GM12873 (cell line): ENCODE data around the gene SIX6.
A peak's percentile ranks its signal among the peaks of the same experiment; 100 is the strongest.

Source experiments
- CTCF ChIP-seq: IDR thresholded peaks from 2 replicates; pipeline ENCODE4 v1.5.1; 2012; ENCODE audit warnings: low read depth, mild to moderate bottlenecking, moderate library complexity, low read length, control low read depth; ENCODE audit not compliant: insufficient read depth; ENCODE audit errors: missing control alignments

The SIX6 gene

GRCh38 chr14:60514741-60515491, 6.0 kb downstream of the SIX6 start:
- peak; percentile 37 for TF ChIP-seq CTCF

GRCh38 chr14:60515511-60516289, 6.8 kb downstream of the SIX6 start:
- no peak for TF ChIP-seq CTCF

DNA sequence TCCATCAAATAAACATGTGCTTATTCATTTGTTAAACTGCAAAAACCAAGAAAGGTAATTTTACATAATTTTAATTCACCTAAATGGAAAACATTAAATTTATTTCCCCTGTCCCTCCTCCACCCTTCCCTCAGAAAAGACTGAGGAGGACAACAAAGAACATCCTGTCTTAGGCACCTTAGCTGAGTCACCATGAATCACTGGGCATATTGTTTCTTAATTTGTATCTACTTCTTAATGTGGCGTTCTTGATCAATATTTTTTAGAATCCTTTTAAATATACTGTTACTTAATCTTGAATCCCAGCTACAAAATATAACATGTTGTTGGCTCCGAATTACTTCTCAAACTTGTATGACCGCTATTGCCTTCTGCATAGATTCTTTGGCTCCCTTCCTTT, 23.5 kb downstream of the SIX6 start:
- TF ChIP-seq CTCF = no peak

GRCh38 chr14:60537663-60538062, 28.7 kb downstream of the SIX6 start:
- no peak for TF ChIP-seq CTCF

DNA sequence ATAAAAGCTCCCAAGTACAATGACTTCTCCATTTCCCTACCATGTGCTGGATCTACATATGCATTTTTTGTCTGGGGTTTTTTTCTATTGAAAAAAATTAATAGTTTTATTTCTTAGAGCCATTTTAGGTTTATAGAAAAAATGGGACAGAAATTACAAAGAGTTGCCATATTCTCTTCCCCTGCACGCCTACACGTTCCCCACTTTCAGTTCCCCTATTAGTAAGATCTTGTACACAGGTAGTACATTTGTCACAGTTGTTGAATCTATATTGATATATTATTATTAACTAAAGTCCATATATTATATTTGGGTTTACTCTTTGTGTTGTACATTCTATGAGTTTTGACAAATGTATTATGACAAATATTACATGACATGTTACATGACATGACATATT, 35.7 kb downstream of the SIX6 start:
- TF ChIP-seq CTCF = no peak

DNA sequence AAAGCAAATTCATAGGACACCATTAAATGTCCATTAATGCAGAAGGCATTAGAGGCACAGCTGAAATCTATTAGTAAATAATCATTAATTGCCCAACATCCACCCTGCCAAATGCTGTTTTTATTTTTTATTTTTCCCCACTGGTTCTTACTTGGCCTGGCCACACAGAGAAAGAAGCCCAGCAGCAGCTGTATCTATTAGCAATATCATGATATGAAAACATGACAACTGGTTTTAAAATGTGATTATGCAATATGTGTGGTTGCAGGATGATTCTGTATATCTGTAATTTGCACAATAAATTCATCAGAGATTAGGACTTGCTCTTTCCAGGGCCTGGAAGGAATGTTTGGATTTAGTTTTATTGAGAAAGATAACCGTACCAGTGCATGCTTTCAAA, 44.9 kb downstream of the SIX6 start:
- TF ChIP-seq CTCF = no peak
